ENCODE measurements around the gene PLXNA2. TPM values are rescaled to one million over a fixed set of nuclear protein-coding genes. Genes with fewer than 3 reads are reported as not detected.

The PLXNA2 gene
- total RNA-seq, 2 experiments from 2014 or later: 2.0 to 2.1 TPM

- Mint-ChIP-seq H3K4me3 (no peak overlapping the region), H3K27ac (no peak overlapping the region), H3K4me1 (no peaks in the 10 kb centered on the region), H3K9me3 (no peaks in the 10 kb centered on the region), H3K27me3 (peaks cover 36% of the 10 kb centered on the region), H3K36me3 (no peaks in the 10 kb centered on the region)
- DNase-seq: no peak
- POLR2A ChIA-PET: no interaction called here
- no peak for ATAC-seq (ENCODE audit: low read depth)
Measured at GRCh38 chr1:208273386-208274017, 29.3 kb upstream of the PLXNA2 start.

DNA sequence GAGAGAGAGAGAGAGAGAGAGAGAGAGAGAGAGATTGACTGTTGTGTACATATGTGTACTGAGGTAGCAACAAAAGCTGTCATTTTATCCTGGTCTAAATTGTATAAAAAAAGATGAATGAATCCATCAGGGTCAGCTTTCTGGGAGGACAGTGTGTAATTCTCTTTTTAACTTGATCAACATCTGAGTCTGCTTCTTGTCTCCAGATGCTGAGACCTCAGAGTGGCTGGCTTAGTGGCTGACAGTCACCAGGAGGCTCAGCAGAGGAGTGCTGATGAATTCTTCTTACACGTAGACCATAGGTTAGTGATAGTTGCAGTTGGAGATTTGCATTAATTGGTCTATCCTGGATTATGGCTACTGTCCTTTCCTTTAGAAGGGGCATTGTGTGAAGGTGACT, 28.5 kb upstream of the PLXNA2 start:
- H3K27ac Mint-ChIP-seq: no peak overlapping the region
- POLR2A ChIA-PET: no interaction called here
- no peak overlapping the region for H3K4me3 Mint-ChIP-seq
- no peak for ATAC-seq (ENCODE audit: low read depth)
- no peak for DNase-seq
- H3K36me3 Mint-ChIP-seq: no peaks in the 10 kb centered on the region
- no peaks in the 10 kb centered on the region for H3K4me1 Mint-ChIP-seq
- no peaks in the 10 kb centered on the region for H3K9me3 Mint-ChIP-seq
- peaks cover 38% of the 10 kb centered on the region for H3K27me3 Mint-ChIP-seq

- no peaks in the 10 kb centered on the region for H3K4me1 Mint-ChIP-seq
- no peaks in the 10 kb centered on the region for H3K36me3 Mint-ChIP-seq
- ATAC-seq (ENCODE audit: low read depth) (no peak), DNase-seq (no peak)
- H3K27me3 Mint-ChIP-seq: peaks cover 34% of the 10 kb centered on the region
- no peak overlapping the region for H3K4me3 Mint-ChIP-seq
- H3K27ac Mint-ChIP-seq: no peak overlapping the region
- no peaks in the 10 kb centered on the region for H3K9me3 Mint-ChIP-seq
- POLR2A ChIA-PET: no interaction called here
Measured at GRCh38 chr1:208272311-208272710, 28.1 kb upstream of the PLXNA2 start.

- H3K9me3 Mint-ChIP-seq: no peaks in the 10 kb centered on the region
- POLR2A ChIA-PET: no interaction called here
- no peak overlapping the region for H3K4me3 Mint-ChIP-seq
- ATAC-seq (ENCODE audit: low read depth) (no peak), DNase-seq (no peak)
- no peaks in the 10 kb centered on the region for H3K4me1 Mint-ChIP-seq
- H3K27ac Mint-ChIP-seq: no peak overlapping the region
- H3K36me3 Mint-ChIP-seq: no peaks in the 10 kb centered on the region
- peaks cover 29% of the 10 kb centered on the region for H3K27me3 Mint-ChIP-seq
Measured at GRCh38 chr1:208271236-208271635, 27.1 kb upstream of the PLXNA2 start.

DNA sequence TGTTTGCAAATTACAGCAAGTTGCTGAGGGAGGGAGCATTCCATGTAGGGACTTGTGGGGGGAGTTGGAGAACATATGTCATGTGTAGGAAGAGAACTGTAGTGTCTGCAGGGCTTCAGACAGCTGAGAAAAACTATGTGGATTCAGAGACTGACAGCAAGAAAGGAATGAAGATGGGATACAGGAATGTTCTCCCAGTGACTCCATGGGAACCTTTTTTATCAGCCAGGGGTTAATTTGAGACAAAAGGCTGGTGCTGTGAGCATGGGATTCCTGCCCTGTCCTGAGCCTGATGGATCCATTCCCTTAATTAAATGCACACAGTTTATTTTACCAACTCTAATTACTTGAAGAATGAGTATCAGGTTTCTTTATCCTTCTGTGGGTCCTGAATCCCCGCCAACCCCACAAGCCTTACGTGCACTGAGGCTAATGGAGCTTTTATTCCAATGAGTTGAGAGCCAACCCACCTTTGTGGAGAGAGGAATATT, 26.5 kb upstream of the PLXNA2 start:
- Mint-ChIP-seq H3K4me3 (no peak overlapping the region), H3K27ac (no peak overlapping the region), H3K27me3 (peaks cover 27% of the 10 kb centered on the region), H3K36me3 (no peaks in the 10 kb centered on the region), H3K4me1 (no peaks in the 10 kb centered on the region), H3K9me3 (no peaks in the 10 kb centered on the region)
- DNase-seq (no peak), ATAC-seq (ENCODE audit: low read depth) (no peak)
- POLR2A ChIA-PET: no interaction called here

DNA sequence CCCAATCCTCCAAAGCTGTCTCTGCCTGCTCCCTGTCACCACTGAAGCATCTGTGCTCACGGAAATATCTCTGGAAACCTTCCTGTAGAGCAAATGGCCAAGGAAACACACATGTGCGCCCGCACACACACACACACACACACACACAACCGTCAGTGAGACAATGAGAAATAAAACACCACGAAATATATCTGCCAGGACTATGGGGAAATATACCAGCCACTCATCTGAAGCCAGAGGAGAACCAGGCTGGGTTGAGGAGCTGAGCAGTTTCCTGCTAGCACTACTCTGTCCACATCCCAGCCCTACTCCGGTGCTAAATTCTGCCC, 25.1 kb upstream of the PLXNA2 start:
- ATAC-seq (ENCODE audit: low read depth) (no peak), DNase-seq (no peak)
- no peak overlapping the region for H3K27ac Mint-ChIP-seq
- no peaks in the 10 kb centered on the region for H3K36me3 Mint-ChIP-seq
- H3K27me3 Mint-ChIP-seq: peaks cover 34% of the 10 kb centered on the region
- POLR2A ChIA-PET: no interaction called here
- no peaks in the 10 kb centered on the region for H3K4me1 Mint-ChIP-seq
- no peaks in the 10 kb centered on the region for H3K9me3 Mint-ChIP-seq
- no peak overlapping the region for H3K4me3 Mint-ChIP-seq

GRCh38 chr1:208268541-208269337, 24.6 kb upstream of the PLXNA2 start:
- Mint-ChIP-seq H3K27me3 (peaks cover 34% of the 10 kb centered on the region), H3K4me1 (no peaks in the 10 kb centered on the region), H3K4me3 (no peak overlapping the region), H3K27ac (no peak overlapping the region), H3K9me3 (no peaks in the 10 kb centered on the region), H3K36me3 (no peaks in the 10 kb centered on the region)
- POLR2A ChIA-PET: no interaction called here
- no peak for DNase-seq
- ATAC-seq (ENCODE audit: low read depth): no peak

- H3K27ac Mint-ChIP-seq: no peak overlapping the region
- no peaks in the 10 kb centered on the region for H3K4me1 Mint-ChIP-seq
- no peaks in the 10 kb centered on the region for H3K36me3 Mint-ChIP-seq
- no peaks in the 10 kb centered on the region for H3K9me3 Mint-ChIP-seq
- no peak overlapping the region for H3K4me3 Mint-ChIP-seq
- peaks cover 27% of the 10 kb centered on the region for H3K27me3 Mint-ChIP-seq
- ATAC-seq (ENCODE audit: low read depth) (no peak), DNase-seq (no peak)
- POLR2A ChIA-PET: no interaction called here
Measured at GRCh38 chr1:208265525-208265924, 21.3 kb upstream of the PLXNA2 start.

- Mint-ChIP-seq H3K27me3 (peaks cover 26% of the 10 kb centered on the region), H3K4me1 (no peaks in the 10 kb centered on the region), H3K9me3 (no peaks in the 10 kb centered on the region), H3K36me3 (no peaks in the 10 kb centered on the region), H3K4me3 (no peak overlapping the region), H3K27ac (no peak overlapping the region)
- no peak for DNase-seq
- no peak for ATAC-seq (ENCODE audit: low read depth)
- POLR2A ChIA-PET: no interaction called here
Measured at GRCh38 chr1:208265122-208265469, 20.9 kb upstream of the PLXNA2 start.

DNA sequence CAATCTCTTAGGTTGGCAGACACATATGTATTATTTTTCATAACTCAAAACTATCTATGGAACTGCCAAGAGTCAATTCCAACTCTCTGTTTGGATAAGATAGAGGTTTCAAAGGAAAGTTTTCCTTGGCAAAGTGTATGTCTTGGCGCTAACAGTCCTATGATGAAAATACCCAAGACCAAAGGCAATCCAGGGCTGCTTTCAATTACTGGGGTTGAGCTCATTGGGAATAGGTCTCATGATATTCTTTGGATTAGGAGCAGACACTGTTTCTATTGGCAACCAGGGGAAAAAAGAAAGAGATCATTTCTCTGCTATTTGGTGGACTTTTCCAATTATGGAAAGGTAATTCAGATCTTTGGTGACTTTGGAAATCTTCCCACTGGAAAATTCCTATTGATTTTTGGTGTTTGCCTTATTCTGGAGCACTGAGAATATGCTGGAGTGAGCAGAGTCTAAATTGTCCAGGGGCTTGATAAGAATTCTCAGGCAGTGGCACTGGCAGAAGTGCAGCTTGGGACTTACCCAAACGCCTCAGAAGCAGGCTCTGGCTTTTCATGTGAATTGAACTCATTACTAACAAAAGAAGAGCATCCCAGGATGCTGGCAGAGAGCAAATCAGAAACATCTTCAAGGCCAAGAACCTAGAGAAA, 20.4 kb upstream of the PLXNA2 start:
- Mint-ChIP-seq H3K36me3 (no peaks in the 10 kb centered on the region), H3K9me3 (no peaks in the 10 kb centered on the region), H3K4me3 (no peak overlapping the region), H3K4me1 (no peaks in the 10 kb centered on the region), H3K27me3 (peaks cover 26% of the 10 kb centered on the region), H3K27ac (no peak overlapping the region)
- DNase-seq (no peak), ATAC-seq (ENCODE audit: low read depth) (no peak)
- POLR2A ChIA-PET: no interaction called here

GRCh38 chr1:208261874-208262273, 17.7 kb upstream of the PLXNA2 start:
- ATAC-seq (ENCODE audit: low read depth): no peak
- peaks cover 26% of the 10 kb centered on the region for H3K27me3 Mint-ChIP-seq
- no peak overlapping the region for H3K4me3 Mint-ChIP-seq
- H3K9me3 Mint-ChIP-seq: no peaks in the 10 kb centered on the region
- H3K4me1 Mint-ChIP-seq: no peaks in the 10 kb centered on the region
- H3K36me3 Mint-ChIP-seq: no peaks in the 10 kb centered on the region
- H3K27ac Mint-ChIP-seq: no peak overlapping the region
- POLR2A ChIA-PET: no interaction called here
- DNase-seq: no peak

GRCh38 chr1:208258277-208258676, 14.1 kb upstream of the PLXNA2 start:
- POLR2A ChIA-PET: no interaction called here

DNA sequence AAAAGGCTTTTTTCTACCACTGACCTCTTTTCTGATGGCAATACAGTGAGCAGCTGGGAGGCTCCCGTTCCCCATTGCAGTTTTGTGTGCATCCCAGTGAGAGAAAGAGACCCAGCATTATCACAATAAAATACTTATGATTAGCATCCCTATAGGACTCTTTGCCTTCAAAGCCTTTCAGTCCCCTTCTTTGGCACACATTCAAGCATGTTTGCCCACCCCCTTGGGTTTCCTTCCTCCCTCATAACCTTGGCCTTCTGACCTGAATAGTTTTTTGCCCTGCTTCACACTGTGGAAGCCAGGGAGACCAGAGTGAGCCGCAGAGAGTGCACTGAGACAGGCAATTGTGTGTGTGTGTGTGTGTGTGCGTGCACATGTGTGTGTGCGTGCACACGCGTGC, 13.2 kb upstream of the PLXNA2 start:
- DNase-seq (no peak), ATAC-seq (ENCODE audit: low read depth) (no peak)
- Mint-ChIP-seq H3K9me3 (no peaks in the 10 kb centered on the region), H3K4me1 (no peaks in the 10 kb centered on the region), H3K4me3 (no peak overlapping the region), H3K27me3 (peaks cover 32% of the 10 kb centered on the region), H3K36me3 (no peaks in the 10 kb centered on the region), H3K27ac (no peak overlapping the region)
- POLR2A ChIA-PET: no interaction called here

More at GRCh38 chr1:208258277-208258676, 14.1 kb upstream of the PLXNA2 start:
- no peak overlapping the region for H3K27ac Mint-ChIP-seq
- DNase-seq (no peak), ATAC-seq (ENCODE audit: low read depth) (no peak)
- H3K36me3 Mint-ChIP-seq: no peaks in the 10 kb centered on the region
- H3K9me3 Mint-ChIP-seq: no peaks in the 10 kb centered on the region
- H3K27me3 Mint-ChIP-seq: peaks cover 31% of the 10 kb centered on the region
- no peaks in the 10 kb centered on the region for H3K4me1 Mint-ChIP-seq
- H3K4me3 Mint-ChIP-seq: no peak overlapping the region

DNA sequence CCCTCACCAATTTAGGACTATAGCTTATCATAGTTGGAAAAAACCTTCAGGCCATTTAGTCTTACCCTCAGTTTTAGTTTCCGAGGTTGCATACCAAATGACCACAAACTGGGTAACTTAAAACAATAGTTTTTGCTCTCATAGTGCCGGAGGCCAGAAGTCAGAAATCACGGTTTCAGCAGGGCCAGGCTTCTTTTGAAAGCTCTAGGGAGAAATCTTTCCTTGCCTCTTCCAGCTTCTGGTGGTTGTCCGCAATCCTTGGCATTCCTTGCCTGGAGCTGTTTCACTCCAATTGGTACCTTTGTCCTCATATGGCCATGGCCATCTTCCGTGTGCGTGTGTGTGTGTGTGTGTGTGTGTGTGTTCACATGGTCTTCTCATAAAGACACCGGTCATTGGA, 12.4 kb upstream of the PLXNA2 start:
- POLR2A ChIA-PET: no interaction called here
- Mint-ChIP-seq H3K4me3 (no peak overlapping the region), H3K27ac (no peak overlapping the region), H3K27me3 (peaks cover 33% of the 10 kb centered on the region), H3K4me1 (no peaks in the 10 kb centered on the region), H3K9me3 (no peaks in the 10 kb centered on the region), H3K36me3 (no peaks in the 10 kb centered on the region)
- DNase-seq (no peak), ATAC-seq (ENCODE audit: low read depth) (no peak)
